GM12873 (cell line): ENCODE data around the gene FAM210B.

Experiments used
- TF ChIP-seq, protein P1 (sequence below): IDR thresholded peaks from 2 replicates; pipeline ENCODE4 v1.5.1; 2012; ENCODE audit warnings: low read depth, mild to moderate bottlenecking, moderate library complexity, low read length, control low read depth; ENCODE audit not compliant: insufficient read depth; ENCODE audit errors: missing control alignments

Gene FAM210B

DNA sequence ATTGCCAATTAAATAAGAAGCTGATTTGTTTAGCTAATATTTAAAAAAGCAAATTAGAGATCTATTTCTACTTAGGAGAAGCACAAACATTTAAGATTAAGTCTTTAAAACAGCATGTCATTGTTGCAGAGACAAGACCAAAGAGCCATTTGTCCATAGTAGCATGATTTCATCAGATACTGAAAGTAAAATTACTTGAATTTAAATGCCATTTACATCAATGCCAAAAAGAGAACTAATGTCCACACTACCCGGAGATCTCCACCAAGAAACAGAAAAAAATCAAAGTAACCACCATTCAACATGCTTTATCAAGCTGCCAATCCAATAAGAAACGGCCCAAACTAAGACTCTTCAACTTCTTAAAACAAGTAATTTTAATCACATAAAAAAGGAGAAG lies 17.6 kb downstream of the FAM210B start:
- TF ChIP-seq, protein P1, sequence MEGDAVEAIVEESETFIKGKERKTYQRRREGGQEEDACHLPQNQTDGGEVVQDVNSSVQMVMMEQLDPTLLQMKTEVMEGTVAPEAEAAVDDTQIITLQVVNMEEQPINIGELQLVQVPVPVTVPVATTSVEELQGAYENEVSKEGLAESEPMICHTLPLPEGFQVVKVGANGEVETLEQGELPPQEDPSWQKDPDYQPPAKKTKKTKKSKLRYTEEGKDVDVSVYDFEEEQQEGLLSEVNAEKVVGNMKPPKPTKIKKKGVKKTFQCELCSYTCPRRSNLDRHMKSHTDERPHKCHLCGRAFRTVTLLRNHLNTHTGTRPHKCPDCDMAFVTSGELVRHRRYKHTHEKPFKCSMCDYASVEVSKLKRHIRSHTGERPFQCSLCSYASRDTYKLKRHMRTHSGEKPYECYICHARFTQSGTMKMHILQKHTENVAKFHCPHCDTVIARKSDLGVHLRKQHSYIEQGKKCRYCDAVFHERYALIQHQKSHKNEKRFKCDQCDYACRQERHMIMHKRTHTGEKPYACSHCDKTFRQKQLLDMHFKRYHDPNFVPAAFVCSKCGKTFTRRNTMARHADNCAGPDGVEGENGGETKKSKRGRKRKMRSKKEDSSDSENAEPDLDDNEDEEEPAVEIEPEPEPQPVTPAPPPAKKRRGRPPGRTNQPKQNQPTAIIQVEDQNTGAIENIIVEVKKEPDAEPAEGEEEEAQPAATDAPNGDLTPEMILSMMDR = no peak

DNA sequence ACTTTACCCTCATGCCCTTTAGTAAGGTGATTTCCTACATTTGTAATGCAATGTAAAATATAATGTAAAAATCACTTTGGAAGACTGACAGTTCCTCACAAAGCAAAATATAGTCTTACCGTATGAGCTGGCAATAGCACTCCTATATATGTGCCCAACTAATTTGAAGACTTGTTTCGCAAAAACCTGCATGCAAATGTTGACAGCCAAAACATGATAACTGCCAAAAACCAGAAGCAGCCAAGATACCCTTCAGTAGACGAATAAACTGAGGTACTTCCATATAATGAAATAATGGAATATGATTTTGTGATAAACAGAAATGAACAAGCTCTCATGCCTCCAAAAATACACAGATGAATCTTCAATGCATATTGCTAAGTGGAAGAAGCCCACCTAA lies 19.6 kb downstream of the FAM210B start:
- TF ChIP-seq, protein P1 = no peak

DNA sequence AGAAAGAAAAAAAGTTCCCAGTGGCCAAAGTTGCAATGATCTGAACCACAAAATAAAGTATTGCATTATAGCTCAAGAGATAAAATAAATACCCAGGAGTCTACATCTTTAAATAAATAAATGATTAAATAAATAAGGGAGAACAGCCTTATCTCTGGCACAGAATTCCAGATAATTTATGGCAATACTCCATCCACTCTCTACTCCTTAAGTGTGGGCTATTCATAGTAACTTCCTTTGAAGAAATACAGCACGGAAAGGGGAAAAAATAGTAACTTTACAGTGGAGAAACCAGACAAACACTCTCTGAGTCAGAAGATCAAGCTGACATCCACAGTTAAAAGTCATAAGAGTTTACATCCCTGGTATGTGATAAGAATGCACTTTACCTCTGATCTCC lies 21.6 kb downstream of the FAM210B start:
- TF ChIP-seq, protein P1 = no peak

DNA sequence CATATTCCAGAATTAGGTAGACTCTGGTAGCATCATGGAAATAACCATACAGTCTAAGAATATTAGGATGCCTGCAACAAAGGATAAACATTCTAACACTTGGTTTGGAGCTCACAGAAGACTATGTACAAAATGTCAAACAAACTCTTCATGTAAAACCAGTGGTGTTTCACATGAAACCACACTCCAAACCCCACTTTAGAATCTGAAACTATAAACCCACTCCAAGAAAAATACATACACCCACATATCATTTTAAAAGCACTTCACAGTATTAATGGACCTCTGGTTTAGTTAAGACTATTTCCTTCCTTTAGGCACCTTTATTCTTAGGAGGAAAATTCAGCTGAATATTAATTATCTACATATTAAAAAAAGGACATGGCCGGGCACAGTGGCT lies 22.7 kb downstream of the FAM210B start:
- TF ChIP-seq, protein P1 = no peak

DNA sequence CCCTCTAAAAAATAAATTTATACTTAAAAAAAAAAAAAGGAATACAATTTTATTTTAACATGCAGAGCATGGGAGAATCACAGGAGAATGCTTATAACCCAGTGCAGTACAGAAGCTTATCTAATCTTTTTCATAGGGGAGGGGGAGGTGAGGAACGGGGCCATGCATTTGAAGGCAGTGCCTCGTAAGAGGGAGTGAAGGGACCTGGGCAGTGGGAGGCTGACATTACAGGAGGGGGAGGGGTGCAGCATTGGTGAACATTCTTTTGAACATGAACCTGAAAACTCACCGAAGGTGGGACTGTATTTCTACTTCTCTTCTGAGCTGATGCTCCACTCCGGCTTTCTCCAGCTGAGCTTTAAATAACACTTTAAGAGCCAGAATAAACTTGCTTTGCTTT lies 23.9 kb downstream of the FAM210B start:
- TF ChIP-seq, protein P1 = no peak

DNA sequence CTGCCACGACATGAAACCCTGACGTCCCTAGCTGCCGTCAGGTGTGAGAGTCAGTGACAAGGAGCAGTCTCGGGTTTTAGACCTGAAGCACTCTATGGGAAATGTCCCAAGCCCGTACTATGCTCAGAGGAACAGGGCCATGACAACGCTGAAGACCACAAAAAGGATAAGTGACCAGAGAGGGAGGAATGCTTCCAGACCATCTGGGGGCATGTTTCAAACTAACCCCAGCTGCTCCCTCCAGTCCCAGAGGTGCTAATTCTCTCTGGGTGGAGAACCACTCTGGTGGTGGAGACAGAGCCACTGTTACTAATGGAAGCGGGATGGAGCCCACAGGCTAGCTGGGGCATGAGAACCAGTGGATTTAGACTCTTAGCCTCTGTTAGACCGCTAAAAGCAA lies 24.6 kb downstream of the FAM210B start:
- TF ChIP-seq, protein P1 = no peak

DNA sequence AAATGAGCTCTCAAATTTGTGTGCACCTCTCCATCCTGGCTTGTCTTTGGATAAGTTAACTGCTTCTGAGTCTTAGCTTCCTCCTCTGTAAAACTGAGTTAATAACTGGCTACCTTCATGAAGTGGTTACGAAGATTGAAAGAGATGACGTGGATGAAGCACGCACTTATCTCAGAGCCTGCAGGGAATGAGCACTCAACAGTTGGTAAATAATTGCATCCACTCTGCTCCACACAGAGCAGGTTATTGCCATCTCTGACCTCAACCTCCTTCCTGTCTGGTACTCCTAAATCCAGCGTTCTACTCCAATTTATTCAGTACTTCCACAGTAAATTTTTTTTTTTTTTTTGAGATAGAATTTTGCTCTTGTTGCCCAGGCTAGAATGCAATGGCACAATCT lies 26.4 kb downstream of the FAM210B start:
- TF ChIP-seq, protein P1 = no peak
